OCI-LY3 (cell line): ENCODE results near the gene METTL27.
"Not testable (repeated sequence)": the region's sequence is repeated elsewhere in the genome, so short reads cannot be mapped to it uniquely, and the experiment has no call there.

Experiments
- H2AFZ ChIP-seq: fragments of 200-600, 300-600 bp; shearing (Covaris generic); 2 replicates; pipeline ENCODE4 v1.6.0; 2014; ENCODE audit warnings: antibody characterized with exemption, low read depth, low read length
- H3K27ac ChIP-seq: fragments of 200-600, 300-600 bp; sonication (generic); 2 replicates; pipeline ENCODE4 v1.5.1; 2014; ENCODE audit warnings: mild to moderate bottlenecking, low read length, moderate library complexity, mixed read lengths
- H3K27me3 ChIP-seq: fragments of 200-600, 300-600 bp; sonication (generic); 2 replicates; pipeline ENCODE4 v1.6.1; 2014; ENCODE audit warnings: low read depth, low read length, mixed read lengths
- H3K36me3 ChIP-seq: fragments of 200-600, 300-600 bp; sonication (generic); replicated peaks from 2 replicates; pipeline ENCODE3; 2014; ENCODE audit warnings: low read depth, low read length, mixed read lengths
- H3K4me1 ChIP-seq: fragments of 300-600, 200-600 bp; sonication (generic); 2 replicates; pipeline ENCODE4 v1.6.1; 2014; ENCODE audit warnings: low read length, mixed read lengths
- H3K4me2 ChIP-seq: fragments of 200-600, 300-600 bp; sonication (generic); 2 replicates; pipeline ENCODE4 v1.6.1; 2014; ENCODE audit warnings: low read length, mixed read lengths
- H3K4me3 ChIP-seq: fragments of 300-600, 200-600 bp; sonication (generic); 2 replicates; pipeline ENCODE4 v1.5.1; 2014; ENCODE audit warnings: antibody characterized with exemption, mild to moderate bottlenecking, low read length, moderate library complexity
- H3K79me2 ChIP-seq: fragments of 300-600, 200-600 bp; shearing (Covaris generic); 2 replicates; pipeline ENCODE4 v1.6.1; 2014; ENCODE audit warnings: mild to moderate bottlenecking, low read length, mixed read lengths
- H3K9ac ChIP-seq: fragments of 300-600, 200-600 bp; shearing (Covaris generic); 2 replicates; pipeline ENCODE4 v1.6.0; 2014; ENCODE audit warnings: mild to moderate bottlenecking, low read length, moderate library complexity
- H3K9me3 ChIP-seq: fragments of 200-600, 300-600 bp; shearing (Covaris generic); 2 replicates; pipeline ENCODE4 v1.6.1; 2014; ENCODE audit warnings: low read length, mixed read lengths; ENCODE audit not compliant: insufficient read depth
- H4K20me1 ChIP-seq: fragments of 200-600, 300-600 bp; sonication (generic); 2 replicates; pipeline ENCODE4 v1.6.1; 2016; ENCODE audit warnings: low read length, mixed read lengths; ENCODE audit not compliant: insufficient read depth
- CTCF ChIP-seq: fragments of 200-600, 300-600 bp; sonication (generic); IDR thresholded peaks from 2 replicates; pipeline ENCODE4 v1.5.1; 2014; ENCODE audit warnings: antibody characterized with exemption, low read length, low read depth
- EZH2phosphoT487 ChIP-seq: fragments of 200-600 bp; shearing (Covaris generic); IDR thresholded peaks from 2 replicates; pipeline ENCODE4 v1.6.1; 2018; ENCODE audit warnings: antibody characterized with exemption, mixed run types, low read depth

Gene METTL27

GRCh38 chr7:73791170-73791690 is 51.1 kb downstream of the METTL27 start:
- not testable (repeated sequence) for H3K4me2 ChIP-seq, H2AFZ ChIP-seq, H3K36me3 ChIP-seq, H3K4me3 ChIP-seq, H3K27ac ChIP-seq, H3K27me3 ChIP-seq, H3K79me2 ChIP-seq, H4K20me1 ChIP-seq, H3K9ac ChIP-seq, H3K9me3 ChIP-seq, H3K4me1 ChIP-seq

- Histone ChIP-seq H3K4me3 (no peak overlapping the region), H2AFZ (no peak overlapping the region), H4K20me1 (no peaks in the 10 kb centered on the region), H3K79me2 (no peaks in the 10 kb centered on the region), H3K36me3 (no peaks in the 10 kb centered on the region), H3K27ac (no peak overlapping the region), H3K9me3 (no peaks in the 10 kb centered on the region), H3K27me3 (no peaks in the 10 kb centered on the region), H3K4me2 (no peak overlapping the region), H3K9ac (no peak overlapping the region), H3K4me1 (no peaks in the 10 kb centered on the region)
- TF ChIP-seq CTCF (no peak), EZH2phosphoT487 (no peak)
Measured at GRCh38 chr7:73789051-73789450, 53.3 kb downstream of the METTL27 start.

GRCh38 chr7:73787786-73788048 is 54.6 kb downstream of the METTL27 start:
- H3K36me3 ChIP-seq, H3K4me3 ChIP-seq, H3K4me1 ChIP-seq, H3K79me2 ChIP-seq, H3K4me2 ChIP-seq, H3K27ac ChIP-seq, H2AFZ ChIP-seq, H3K9ac ChIP-seq, H3K27me3 ChIP-seq, H4K20me1 ChIP-seq, H3K9me3 ChIP-seq: not testable (repeated sequence)

- no peak for TF ChIP-seq CTCF
- TF ChIP-seq EZH2phosphoT487: no peak
- no peaks in the 10 kb centered on the region for H3K36me3 ChIP-seq
- no peak overlapping the region for H2AFZ ChIP-seq
- H3K27me3 ChIP-seq: no peaks in the 10 kb centered on the region
- no peak overlapping the region for H3K9ac ChIP-seq
- no peaks in the 10 kb centered on the region for H3K9me3 ChIP-seq
- no peaks in the 10 kb centered on the region for H3K4me1 ChIP-seq
- no peaks in the 10 kb centered on the region for H3K79me2 ChIP-seq
- no peak overlapping the region for H3K27ac ChIP-seq
- no peaks in the 10 kb centered on the region for H4K20me1 ChIP-seq
- no peak overlapping the region for H3K4me2 ChIP-seq
- no peak overlapping the region for H3K4me3 ChIP-seq
Measured at GRCh38 chr7:73786588-73786987, 55.7 kb downstream of the METTL27 start.
